Activated naive CD8-positive, alpha-beta T cell (primary cell): ENCODE measurements around the gene RBPJL.

ENCODE experiments used
- H3K27ac Mint-ChIP-seq: one replicate; pipeline ENCODE4 v1.8.0; 2021; ENCODE audit warnings: mixed read lengths
- H3K27me3 Mint-ChIP-seq: one replicate; pipeline ENCODE4 v1.8.0; 2021; ENCODE audit warnings: mixed read lengths
- H3K36me3 Mint-ChIP-seq: one replicate; pipeline ENCODE4 v1.8.0; 2021; ENCODE audit warnings: mixed read lengths
- H3K4me1 Mint-ChIP-seq: one replicate; pipeline ENCODE4 v1.8.0; 2021; ENCODE audit warnings: low read depth, mixed read lengths
- H3K4me3 Mint-ChIP-seq: one replicate; pipeline ENCODE4 v1.8.0; 2021; ENCODE audit warnings: mild to moderate bottlenecking, mixed read lengths
- H3K9me3 Mint-ChIP-seq: one replicate; pipeline ENCODE4 v1.8.0; 2021; ENCODE audit warnings: low read depth, mixed read lengths

The RBPJL gene

DNA sequence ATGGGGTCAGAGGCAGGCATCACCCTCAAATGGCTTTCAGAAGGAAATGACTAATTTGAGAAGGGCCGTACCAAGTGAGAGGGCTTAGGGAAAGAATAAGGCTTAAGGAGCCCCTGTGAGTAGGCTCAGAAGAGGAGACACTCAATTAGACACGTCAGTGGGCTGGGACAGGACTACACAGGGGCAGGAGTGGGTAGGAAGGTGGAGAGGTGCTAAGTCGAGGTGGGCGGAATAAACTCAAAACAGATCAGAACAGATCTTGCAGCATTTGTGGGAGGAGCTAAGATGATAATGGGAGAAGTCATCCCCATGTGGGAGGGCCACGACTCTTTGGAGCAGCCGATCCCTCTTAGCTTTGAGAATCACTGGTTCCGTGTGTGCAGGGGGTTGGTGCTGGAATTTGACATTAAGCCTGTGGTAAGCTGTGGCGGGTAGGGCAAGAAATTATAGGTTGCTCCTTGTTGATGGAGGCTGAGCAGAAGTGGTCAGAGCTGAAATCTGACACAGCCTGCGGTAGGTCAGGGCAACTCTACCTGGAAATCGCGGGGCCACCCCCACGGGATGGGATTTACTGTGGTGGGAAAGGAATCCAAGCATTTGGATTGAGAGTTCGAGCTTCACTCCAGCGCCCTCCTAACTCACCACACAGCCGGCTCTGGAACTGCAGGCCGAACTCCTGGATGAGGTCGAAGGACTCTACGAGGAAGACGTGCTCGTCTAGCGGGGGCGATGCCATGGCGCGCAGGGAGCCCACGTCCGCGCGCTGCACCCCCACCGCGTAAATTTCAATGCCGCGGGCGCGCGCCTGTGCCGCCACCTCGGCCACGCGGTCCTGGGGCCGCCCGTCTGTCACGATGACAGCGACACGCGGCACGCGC lies 2.8 kb upstream of the RBPJL start:
- peaks cover 15% of the 10 kb centered on the region for H3K27me3 Mint-ChIP-seq
- H3K4me3 Mint-ChIP-seq = no peak overlapping the region
- no peak overlapping the region for H3K27ac Mint-ChIP-seq
- H3K36me3 Mint-ChIP-seq = no peaks in the 10 kb centered on the region
- peaks cover 2% of the 10 kb centered on the region for H3K4me1 Mint-ChIP-seq
- H3K9me3 Mint-ChIP-seq = no peaks in the 10 kb centered on the region

DNA sequence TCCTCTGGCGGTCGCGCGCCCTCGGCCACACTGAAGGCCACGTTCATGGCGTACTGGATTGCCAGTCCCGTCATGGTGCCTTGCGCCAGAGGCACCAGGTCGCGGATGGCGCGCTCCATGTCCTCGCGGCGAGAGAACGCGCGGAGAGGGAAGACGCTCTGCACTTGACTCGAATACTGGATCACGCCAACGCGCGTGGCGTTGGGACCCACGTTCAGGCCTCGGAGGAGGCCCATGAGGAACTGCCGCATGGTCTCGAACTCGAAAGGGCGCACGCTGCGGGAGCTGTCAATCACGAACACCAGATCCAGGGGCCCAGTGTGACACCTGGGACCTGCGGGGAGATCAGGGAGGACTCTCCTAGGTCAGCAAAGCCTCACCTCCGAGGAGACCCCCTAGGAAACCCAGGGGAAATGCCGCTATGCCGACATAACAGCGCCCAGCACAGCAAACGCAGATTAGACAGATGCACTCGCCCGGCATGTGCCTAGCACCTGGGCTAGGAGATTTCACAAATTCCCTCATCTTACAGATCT lies 2.1 kb upstream of the RBPJL start:
- peaks cover 2% of the 10 kb centered on the region for H3K4me1 Mint-ChIP-seq
- no peak overlapping the region for H3K27ac Mint-ChIP-seq
- H3K9me3 Mint-ChIP-seq = no peaks in the 10 kb centered on the region
- H3K36me3 Mint-ChIP-seq = no peaks in the 10 kb centered on the region
- H3K4me3 Mint-ChIP-seq = no peak overlapping the region
- H3K27me3 Mint-ChIP-seq = peaks cover 16% of the 10 kb centered on the region

DNA sequence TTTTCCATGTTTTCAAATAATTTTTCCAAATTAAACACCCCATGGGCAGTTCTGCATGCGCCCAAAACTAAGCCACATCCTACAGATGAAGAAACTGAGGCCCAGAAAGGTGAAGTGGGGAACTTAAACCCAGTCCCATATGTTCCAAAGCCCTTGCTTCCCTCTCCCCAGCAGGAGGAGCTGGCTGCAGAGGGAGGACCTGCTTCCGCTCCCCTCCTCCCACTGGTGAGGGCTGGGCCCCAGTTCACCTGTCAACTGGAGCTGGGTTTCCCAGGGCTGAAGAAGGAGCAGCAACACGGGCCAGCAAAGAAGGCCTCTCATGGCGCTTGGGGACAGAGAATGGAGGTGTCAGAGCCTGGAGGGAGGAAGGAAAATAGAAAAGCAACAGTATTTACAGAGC lies 1.4 kb upstream of the RBPJL start:
- Mint-ChIP-seq H3K4me1 (peaks cover 3% of the 10 kb centered on the region), H3K27me3 (peaks cover 21% of the 10 kb centered on the region)

DNA sequence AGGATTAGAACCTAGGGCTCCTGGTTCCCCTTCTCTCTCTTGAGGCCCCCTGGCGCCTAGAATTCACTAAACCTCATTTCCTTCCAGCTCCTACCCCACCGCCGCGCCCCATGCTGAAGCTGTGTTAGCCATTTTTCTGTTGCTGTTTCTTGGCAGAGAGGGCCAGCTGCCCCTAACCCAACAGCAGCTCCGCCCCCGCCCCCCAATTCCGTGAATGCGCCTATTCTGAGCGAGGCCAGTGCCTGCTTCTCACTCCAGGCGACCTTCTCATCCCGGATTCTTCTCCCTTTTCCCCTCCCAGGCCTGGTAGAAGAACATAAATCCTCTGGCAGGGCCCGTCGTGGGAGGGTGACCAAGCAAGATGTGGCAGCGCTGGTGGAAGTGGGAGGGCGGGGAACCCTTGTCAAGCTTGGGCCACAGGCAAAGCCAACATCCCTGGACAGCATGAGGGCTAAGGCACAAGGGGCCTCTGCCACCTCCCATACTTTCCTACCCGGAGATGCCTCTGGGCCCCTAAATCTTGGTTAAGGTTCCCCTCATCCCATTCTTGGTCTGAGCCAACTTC lies 518 bp downstream of the RBPJL start:
- peaks cover 31% of the 10 kb centered on the region for H3K27me3 Mint-ChIP-seq
- no peaks in the 10 kb centered on the region for H3K9me3 Mint-ChIP-seq
- peaks cover 8% of the 10 kb centered on the region for H3K4me1 Mint-ChIP-seq
- H3K27ac Mint-ChIP-seq = no peak overlapping the region
- no peaks in the 10 kb centered on the region for H3K36me3 Mint-ChIP-seq
- H3K4me3 Mint-ChIP-seq = no peak overlapping the region

More for the DNA sequence above, 1.4 kb upstream of the RBPJL start:
- Mint-ChIP-seq H3K27ac (no peak overlapping the region), H3K9me3 (no peaks in the 10 kb centered on the region), H3K4me3 (no peak overlapping the region), H3K36me3 (no peaks in the 10 kb centered on the region)

DNA sequence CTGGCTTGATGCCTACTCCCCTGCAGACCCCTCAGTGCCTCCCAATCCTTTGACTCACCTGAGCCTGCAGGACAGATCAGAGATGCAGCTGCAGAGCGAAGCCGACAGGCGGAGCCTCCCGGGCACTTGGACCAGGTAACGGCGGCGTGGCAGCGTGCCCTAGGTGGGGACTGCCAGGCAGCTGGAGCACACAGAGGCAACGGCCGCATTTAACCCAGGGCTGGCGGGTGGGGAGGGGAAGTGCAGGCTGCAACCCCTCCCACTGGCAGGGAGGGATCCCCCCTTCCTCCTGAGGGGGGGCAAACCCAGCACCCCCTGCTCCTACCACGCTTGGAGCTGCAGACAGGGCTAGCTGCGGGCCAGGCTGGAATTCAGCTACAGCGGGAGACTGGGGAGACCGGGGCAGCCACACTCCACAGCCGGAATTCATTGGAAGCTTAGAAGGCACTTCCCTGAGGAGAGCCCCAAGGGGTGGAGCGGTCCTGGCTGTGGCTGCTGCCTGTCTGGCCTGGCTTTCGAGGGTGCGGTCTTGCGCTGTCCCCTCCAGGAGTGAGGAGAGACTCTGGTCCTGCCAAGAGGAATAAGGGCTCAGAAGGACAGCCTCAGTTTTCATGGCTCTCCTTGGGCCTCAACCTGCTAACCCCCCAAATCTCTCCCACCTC lies 1.6 kb downstream of the RBPJL start, which contains the start of gene MATN4:
TSS of gene MATN4 (minus strand) at position 183 of the 662 bp plus-strand sequence. CDS start 2,717 bp downstream, outside the sequence.
- peaks cover 8% of the 10 kb centered on the region for H3K4me1 Mint-ChIP-seq
- H3K4me3 Mint-ChIP-seq = no peak within 1 kb of the TSS
- H3K27me3 Mint-ChIP-seq = peaks cover 30% of the 10 kb centered on the region
- H3K27ac Mint-ChIP-seq = no peak within 1 kb of the TSS
- no peaks in the 10 kb centered on the region for H3K36me3 Mint-ChIP-seq
- no peaks in the 10 kb centered on the region for H3K9me3 Mint-ChIP-seq

DNA sequence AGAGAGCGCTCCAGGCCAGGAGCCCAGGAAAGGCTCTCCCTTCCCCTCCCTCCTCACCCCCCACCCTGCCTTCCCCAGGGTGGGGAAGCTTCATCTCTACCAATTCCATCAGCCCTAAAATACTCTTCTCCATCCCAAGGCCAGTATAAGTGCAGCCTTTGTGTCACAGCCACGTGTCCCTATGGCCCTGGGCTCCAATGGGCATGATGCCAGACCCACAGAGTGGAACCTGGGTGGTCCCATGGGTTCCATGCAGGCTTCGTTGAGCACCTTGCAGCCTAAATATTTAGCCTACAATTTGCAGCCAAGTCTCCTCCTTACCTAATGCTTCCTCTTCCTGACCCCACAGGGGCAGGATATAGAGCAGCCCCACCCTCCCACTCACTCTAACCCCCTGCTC lies 2.4 kb downstream of the RBPJL start:
- peaks cover 34% of the 10 kb centered on the region for H3K27me3 Mint-ChIP-seq

DNA sequence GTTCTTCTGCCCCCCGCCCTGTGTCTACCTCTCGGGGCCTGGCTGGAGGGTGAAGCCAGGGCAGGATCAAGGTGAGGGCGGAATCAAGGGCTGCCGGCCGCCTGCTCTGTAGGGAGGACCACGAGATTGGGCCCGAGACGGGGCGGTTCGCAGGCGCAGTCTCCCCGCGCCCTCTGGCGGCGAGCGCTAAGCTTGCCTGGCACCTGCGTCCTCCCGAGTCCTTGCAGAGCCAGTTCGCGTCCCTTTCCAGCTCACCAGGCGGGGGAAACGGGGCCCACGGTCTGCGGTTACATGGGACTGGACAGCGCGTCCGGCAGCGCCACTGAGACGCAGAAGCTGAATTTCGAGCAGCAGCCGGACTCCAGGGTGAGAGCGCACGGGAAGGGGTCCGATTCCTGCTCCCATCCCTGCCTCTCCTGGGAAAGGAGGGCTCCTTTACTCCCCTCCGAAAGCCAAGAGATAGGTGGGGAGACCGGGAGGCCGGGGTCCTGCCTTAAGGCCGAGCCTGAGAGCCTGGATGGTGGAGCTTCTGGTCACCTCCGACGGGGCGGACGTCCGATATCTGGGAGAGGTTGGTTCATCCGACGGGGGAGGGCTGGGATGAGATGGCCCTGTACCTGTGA lies 5.1 kb downstream of the RBPJL start:
- no peaks in the 10 kb centered on the region for H3K9me3 Mint-ChIP-seq
- peaks cover 37% of the 10 kb centered on the region for H3K27me3 Mint-ChIP-seq
- H3K36me3 Mint-ChIP-seq = no peaks in the 10 kb centered on the region
- no peak overlapping the region for H3K27ac Mint-ChIP-seq
- peaks cover 12% of the 10 kb centered on the region for H3K4me1 Mint-ChIP-seq
- no peak overlapping the region for H3K4me3 Mint-ChIP-seq

More for the DNA sequence above, 2.4 kb downstream of the RBPJL start:
- H3K9me3 Mint-ChIP-seq = no peaks in the 10 kb centered on the region
- no peaks in the 10 kb centered on the region for H3K36me3 Mint-ChIP-seq
- H3K27ac Mint-ChIP-seq = no peak overlapping the region
- no peak overlapping the region for H3K4me3 Mint-ChIP-seq
- peaks cover 8% of the 10 kb centered on the region for H3K4me1 Mint-ChIP-seq

DNA sequence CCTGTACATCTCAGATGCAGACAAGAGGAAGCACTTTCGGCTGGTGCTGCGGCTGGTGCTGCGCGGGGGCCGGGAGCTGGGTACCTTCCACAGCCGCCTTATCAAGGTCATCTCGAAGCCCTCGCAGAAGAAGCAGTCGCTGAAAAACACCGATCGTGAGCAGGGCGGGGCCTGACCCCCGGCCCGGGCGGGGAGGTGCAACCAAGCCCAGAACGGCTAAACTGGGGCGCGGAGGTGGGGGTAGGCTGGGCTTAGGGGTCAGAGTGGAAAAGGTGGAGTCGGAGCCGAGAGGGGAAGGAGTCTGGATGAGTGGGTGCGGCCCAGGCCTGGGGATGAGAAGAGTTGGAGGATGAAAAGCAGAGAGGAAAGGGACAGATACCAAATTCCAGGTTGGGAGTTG lies 5.6 kb downstream of the RBPJL start:
- H3K4me1 Mint-ChIP-seq = peaks cover 15% of the 10 kb centered on the region
- H3K36me3 Mint-ChIP-seq = no peaks in the 10 kb centered on the region
- no peaks in the 10 kb centered on the region for H3K9me3 Mint-ChIP-seq
- no peak overlapping the region for H3K27ac Mint-ChIP-seq
- H3K4me3 Mint-ChIP-seq = no peak overlapping the region
- peaks cover 40% of the 10 kb centered on the region for H3K27me3 Mint-ChIP-seq

DNA sequence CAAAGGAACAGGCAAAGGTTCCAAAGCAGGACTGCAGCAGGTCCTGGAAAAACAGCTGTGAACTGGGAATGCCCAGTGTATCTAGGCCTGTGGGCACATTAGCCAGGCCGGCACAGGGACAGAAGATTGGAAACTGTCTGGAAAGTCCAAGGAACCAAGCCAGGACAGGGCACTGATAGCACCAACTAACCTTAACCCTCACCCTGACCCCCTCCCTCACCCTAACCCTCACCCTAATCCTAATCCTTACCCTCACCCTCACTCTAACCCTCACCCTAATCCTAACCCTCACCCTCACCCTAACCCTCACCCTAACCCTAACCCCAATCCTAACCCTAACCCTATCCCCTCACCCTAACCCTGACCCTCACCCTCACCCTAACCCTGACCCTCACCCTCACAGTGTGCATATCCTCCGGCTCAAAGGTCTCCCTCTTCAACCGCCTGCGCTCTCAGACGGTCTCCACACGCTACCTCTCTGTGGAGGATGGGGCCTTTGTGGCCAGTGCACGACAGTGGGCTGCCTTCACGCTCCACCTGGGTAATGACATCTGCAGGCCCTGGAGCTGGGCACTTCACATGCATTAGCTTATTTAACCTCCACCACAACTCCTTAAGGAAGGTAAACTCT lies 6.5 kb downstream of the RBPJL start:
- peaks cover 17% of the 10 kb centered on the region for H3K4me1 Mint-ChIP-seq
- no peaks in the 10 kb centered on the region for H3K36me3 Mint-ChIP-seq
- H3K27me3 Mint-ChIP-seq = peaks cover 37% of the 10 kb centered on the region
- H3K27ac Mint-ChIP-seq = no peak overlapping the region
- H3K4me3 Mint-ChIP-seq = no peak overlapping the region
- H3K9me3 Mint-ChIP-seq = no peaks in the 10 kb centered on the region

DNA sequence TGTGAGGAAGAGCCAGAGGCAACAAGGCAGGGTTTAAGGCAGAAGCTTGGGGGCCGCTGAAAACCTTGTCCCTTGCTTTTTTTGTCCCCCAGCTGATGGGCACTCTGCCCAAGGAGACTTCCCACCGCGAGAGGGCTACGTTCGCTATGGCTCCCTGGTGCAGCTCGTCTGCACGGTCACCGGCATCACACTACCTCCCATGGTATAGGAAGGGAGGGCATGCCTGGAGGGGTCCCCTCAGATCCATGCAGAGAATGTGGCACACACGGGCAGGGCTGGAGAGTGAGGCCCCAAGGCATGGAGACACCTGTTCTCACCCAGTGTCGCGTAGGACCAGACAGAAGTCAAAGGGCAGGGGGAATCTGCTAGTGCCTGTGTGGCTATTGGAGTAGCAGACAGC lies 7.3 kb downstream of the RBPJL start:
- Mint-ChIP-seq H3K4me1 (peaks cover 23% of the 10 kb centered on the region), H3K36me3 (no peaks in the 10 kb centered on the region), H3K27me3 (peaks cover 37% of the 10 kb centered on the region), H3K9me3 (no peaks in the 10 kb centered on the region), H3K27ac (no peak overlapping the region), H3K4me3 (no peak overlapping the region)

DNA sequence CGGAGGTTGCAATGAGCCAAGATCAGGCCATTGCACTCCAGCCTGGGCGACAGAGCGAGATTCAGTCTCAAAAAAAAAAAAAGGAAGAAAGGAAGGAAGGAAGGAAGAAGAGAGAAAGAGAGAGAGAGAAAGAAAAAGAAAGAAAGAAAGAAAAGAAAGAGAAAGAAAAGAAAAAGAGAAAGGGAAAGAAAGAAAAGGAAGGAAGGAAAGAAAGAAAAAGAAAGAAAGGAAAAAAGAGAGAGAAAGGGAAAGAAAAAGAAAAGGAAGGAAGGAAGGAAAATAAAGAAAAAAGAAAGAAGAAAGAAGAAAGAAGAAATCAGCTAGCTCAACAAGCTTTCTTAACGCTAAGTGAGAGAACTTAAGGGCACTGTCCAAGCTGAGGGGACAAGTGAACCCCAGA lies 9.0 kb downstream of the RBPJL start:
- H3K27me3 Mint-ChIP-seq = peaks cover 28% of the 10 kb centered on the region
- H3K36me3 Mint-ChIP-seq = no peaks in the 10 kb centered on the region
- H3K27ac Mint-ChIP-seq = no peak overlapping the region
- H3K4me1 Mint-ChIP-seq = peaks cover 30% of the 10 kb centered on the region
- H3K9me3 Mint-ChIP-seq = no peaks in the 10 kb centered on the region
- no peak overlapping the region for H3K4me3 Mint-ChIP-seq

DNA sequence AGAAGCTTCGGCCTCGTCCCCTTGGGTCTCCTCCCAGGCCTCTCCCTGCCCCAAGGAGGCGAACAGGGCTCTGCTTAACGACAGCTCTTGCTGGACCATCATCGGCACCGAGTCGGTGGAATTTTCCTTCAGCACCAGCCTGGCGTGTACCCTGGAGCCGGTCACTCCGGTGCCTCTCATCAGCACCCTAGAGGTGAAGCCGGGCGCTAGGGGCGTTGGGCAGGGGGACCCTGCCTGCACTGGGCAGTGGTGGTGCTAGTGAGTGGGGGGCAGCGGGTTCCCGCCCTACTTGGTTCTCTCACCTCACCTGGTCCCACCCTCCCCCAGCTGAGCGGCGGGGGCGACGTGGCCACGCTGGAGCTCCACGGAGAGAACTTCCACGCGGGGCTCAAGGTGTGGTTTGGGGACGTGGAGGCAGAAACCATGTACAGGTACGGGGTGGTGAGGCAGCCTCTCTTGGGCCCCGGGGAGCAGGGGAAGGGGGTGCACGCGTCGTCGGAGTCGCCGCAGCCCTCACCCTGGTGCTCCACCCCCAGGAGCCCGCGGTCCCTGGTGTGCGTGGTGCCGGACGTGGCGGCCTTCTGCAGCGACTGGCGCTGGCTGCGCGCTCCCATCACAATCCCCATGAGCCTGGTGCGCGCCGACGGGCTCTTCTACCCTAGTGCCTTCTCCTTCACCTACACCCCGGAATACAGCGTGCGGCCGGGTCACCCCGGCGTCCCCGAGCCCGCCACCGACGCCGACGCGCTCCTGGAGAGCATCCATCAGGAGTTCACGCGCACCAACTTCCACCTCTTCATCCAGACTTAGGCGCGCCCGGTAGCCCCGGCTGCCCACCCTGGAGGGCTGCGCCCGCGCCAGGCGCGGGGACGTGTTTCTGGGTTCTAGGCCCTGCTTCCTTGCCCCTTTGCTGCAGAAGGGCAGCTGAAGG lies 9.8 kb downstream of the RBPJL start:
- Mint-ChIP-seq H3K4me1 (peaks cover 32% of the 10 kb centered on the region), H3K27me3 (peaks cover 24% of the 10 kb centered on the region), H3K27ac (no peak overlapping the region), H3K9me3 (no peaks in the 10 kb centered on the region), H3K4me3 (no peak overlapping the region), H3K36me3 (no peaks in the 10 kb centered on the region)

DNA sequence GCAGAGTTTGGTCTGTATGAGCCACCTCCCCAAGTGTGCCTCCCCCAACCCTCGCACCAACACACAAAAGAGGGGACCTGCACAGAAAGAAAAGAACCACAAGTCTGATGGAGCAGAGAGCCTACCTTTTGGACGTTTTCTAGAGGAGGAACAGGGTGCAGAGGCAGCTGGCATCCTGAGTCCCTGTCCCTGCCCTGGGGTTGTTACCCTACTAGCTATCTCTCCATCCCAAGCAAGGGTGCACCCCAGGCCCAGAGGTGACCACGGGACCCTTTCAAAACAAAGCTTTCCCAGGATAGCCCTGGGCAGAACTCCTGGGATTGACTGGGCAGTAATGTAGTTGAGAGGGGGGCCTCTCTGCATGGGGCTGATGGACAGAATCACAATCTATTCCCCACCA lies 11.2 kb downstream of the RBPJL start:
- peaks cover 32% of the 10 kb centered on the region for H3K4me1 Mint-ChIP-seq
- H3K9me3 Mint-ChIP-seq = no peaks in the 10 kb centered on the region
- H3K36me3 Mint-ChIP-seq = no peaks in the 10 kb centered on the region
- H3K4me3 Mint-ChIP-seq = no peak overlapping the region
- H3K27ac Mint-ChIP-seq = no peak overlapping the region
- peaks cover 19% of the 10 kb centered on the region for H3K27me3 Mint-ChIP-seq
